ENCODE results near the gene DGCR6.
"Not testable (repeated sequence)": the region's sequence is repeated elsewhere in the genome, so short reads cannot be mapped to it uniquely, and the experiment has no call there.

Gene DGCR6

DNA sequence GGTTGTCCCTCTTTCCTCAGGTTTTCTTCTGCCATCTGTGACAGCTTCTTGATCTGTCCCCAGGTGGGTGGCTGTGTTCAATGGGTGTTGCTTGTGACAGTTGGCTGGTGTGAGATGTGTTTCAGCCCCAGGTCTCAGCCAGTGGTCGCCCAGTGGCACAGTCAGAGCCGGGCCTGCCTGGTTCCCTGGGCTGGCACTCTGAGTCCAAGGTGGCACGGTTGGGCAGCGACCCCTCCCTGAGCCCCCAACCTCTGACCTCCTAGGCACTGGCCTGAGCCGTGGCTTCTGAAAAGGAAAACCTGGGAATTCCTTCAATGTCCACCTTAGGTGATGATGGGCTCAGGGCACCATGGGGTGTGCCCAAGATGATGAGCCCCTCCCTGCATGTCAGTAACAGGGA is 44.0 kb downstream of the DGCR6 start:
- no peak for DNase-seq (ENCODE audit: low spot score)
- Mint-ChIP-seq H3K27ac (no peak overlapping the region), H3K4me1 (ENCODE audit: low read depth) (no peaks in the 10 kb centered on the region), H3K4me3 (no peak overlapping the region), H3K9me3 (no peaks in the 10 kb centered on the region), H3K36me3 (ENCODE audit: low read depth) (no peaks in the 10 kb centered on the region), H3K27me3 (ENCODE audit: low read depth) (peaks cover 16% of the 10 kb centered on the region)

DNA sequence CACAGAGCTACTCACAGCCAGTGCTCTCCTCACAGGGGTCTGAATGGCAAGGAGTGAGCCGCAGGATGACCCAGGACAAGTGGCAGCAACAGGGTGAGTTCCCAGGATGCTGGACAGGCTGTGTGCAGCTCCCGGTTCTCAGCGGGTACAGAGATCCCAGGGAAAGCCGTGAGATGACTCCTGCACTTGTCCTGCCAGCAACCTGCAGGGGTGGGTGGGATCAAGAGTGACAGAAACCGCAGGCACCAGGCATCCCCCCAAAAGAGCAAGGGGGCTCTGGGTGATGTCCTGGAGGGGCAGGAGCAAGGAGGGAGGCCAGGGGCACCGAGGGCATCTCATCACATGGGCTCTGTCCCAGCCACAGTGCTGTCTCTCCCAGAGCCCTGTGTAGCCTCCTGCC is 45.9 kb downstream of the DGCR6 start:
- Mint-ChIP-seq H3K4me3 (no peak overlapping the region), H3K4me1 (ENCODE audit: low read depth) (no peaks in the 10 kb centered on the region), H3K9me3 (no peaks in the 10 kb centered on the region), H3K27ac (no peak overlapping the region), H3K36me3 (ENCODE audit: low read depth) (no peaks in the 10 kb centered on the region), H3K27me3 (ENCODE audit: low read depth) (peaks cover 16% of the 10 kb centered on the region)
- DNase-seq (ENCODE audit: low spot score), result no peak

DNA sequence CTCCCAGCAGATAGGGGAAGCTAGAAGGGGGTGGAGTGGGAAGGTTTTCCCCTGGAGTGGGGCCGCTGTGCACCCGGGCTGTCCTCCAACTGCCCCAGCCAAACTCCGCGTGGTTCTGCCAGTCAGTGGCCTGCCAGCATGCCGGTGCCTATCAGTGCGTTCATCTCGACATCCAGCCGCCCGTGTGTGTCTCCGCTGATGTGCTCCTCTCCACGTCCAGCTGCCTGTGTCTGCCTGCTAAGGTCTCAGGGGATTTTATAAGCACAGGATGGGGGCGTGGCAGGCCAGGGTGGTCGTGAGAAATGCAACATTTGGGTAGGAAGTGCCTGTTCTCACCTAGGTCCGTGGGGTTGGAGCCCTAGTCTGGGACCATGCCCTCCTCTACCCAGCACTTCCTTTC is 47.0 kb downstream of the DGCR6 start:
- peaks cover 12% of the 10 kb centered on the region for H3K27me3 Mint-ChIP-seq (ENCODE audit: low read depth)
- H3K4me3 Mint-ChIP-seq; H3K9me3 Mint-ChIP-seq; H3K36me3 Mint-ChIP-seq (ENCODE audit: low read depth); DNase-seq (ENCODE audit: low spot score); H3K4me1 Mint-ChIP-seq (ENCODE audit: low read depth); H3K27ac Mint-ChIP-seq: not testable (repeated sequence)

DNA sequence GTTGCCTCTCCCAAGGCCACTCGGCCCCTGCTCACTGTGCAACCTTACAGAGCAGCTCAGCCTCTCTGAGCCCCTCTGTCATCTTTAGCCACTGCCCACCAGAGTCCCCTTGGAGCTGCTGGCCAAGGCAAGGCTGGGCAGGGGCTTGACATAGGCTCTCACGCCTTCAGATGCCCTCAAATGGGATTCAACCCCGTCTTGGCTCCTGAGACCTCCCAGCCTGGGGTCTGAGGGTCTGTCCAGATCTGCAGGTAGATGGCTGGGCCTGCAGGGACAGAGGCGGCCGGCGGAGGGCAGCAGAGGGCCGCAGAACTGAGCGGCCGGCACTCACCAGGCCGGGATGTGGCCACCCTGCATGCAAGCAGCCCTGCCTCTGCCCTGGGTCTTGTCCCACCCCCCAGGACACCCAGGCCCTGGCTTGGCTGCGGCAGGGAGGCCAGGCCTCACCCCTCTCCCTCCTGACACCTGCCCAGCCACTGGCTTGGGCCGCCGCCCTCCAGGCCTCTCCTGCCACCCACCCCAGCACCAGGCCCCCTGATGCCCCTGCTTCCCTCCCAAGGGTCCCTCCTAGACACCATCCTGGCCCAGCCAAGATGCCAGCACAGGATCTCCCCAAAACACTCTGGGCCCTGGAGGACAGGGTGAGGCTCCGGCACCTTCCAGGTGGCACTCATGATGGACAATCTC is 48.3 kb downstream of the DGCR6 start:
- H3K4me1 Mint-ChIP-seq (ENCODE audit: low read depth); H3K36me3 Mint-ChIP-seq (ENCODE audit: low read depth); H3K9me3 Mint-ChIP-seq; H3K27me3 Mint-ChIP-seq (ENCODE audit: low read depth); H3K4me3 Mint-ChIP-seq; H3K27ac Mint-ChIP-seq: not testable (repeated sequence)
- DNase-seq (ENCODE audit: low spot score), result peak; percentile 51

DNA sequence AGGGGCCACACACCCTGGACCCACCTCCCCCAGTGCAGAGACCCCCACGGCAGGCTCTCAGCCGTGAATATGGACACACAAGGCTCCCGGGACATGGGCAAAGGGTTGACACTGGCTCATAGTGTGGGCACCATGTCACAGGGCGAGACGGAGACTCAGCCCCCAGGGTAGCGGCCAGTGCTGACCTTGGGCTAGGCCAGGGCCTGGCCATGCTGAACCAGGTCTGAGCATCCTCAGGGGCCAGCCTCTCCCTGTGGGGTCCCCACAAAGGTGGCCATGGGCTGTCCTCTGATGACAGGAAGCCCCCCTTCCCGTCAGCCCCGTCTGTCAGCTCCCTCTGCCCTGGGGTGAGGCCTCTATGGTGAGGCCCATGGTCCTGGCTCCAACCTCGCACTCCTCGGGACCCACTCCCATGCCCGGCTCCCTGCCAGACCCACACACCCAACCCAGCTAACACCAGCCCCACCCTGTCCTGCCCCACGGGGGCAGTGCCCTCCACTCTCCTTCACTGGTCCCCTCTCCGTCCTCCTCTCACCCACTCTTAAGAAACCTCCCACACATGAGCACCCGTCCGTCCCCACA is 49.0 kb downstream of the DGCR6 start:
- Mint-ChIP-seq H3K4me1 (ENCODE audit: low read depth) (no peaks in the 10 kb centered on the region), H3K9me3 (no peaks in the 10 kb centered on the region), H3K27me3 (ENCODE audit: low read depth) (peaks cover under 1% of the 10 kb centered on the region), H3K4me3 (no peak overlapping the region), H3K27ac (no peak overlapping the region), H3K36me3 (ENCODE audit: low read depth) (no peaks in the 10 kb centered on the region)
- no peak for DNase-seq (ENCODE audit: low spot score)

DNA sequence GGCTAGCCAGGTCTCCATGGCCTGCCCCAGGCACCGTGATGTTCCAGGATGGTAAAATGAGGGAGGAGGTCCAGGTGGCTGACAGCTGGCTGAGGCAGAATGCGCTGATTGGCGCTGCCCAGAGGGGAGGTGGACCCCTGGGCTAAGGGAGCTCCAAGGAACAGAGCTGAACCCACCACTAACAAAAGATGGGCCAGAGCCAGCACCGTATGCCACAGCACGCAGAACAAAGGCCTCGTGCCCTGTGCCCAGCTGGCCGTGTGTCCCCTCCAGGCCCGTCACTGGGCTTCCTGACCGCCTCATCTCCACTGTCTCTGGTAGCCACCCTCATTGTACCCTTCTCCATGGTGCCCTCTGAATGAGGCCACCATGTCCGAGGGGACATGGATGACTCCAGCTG is 49.6 kb downstream of the DGCR6 start:
- Mint-ChIP-seq H3K4me1 (ENCODE audit: low read depth) (no peaks in the 10 kb centered on the region), H3K9me3 (no peaks in the 10 kb centered on the region), H3K27me3 (ENCODE audit: low read depth) (no peaks in the 10 kb centered on the region), H3K27ac (no peak overlapping the region), H3K36me3 (ENCODE audit: low read depth) (no peaks in the 10 kb centered on the region), H3K4me3 (no peak overlapping the region)
- DNase-seq (ENCODE audit: low spot score), result no peak

DNA sequence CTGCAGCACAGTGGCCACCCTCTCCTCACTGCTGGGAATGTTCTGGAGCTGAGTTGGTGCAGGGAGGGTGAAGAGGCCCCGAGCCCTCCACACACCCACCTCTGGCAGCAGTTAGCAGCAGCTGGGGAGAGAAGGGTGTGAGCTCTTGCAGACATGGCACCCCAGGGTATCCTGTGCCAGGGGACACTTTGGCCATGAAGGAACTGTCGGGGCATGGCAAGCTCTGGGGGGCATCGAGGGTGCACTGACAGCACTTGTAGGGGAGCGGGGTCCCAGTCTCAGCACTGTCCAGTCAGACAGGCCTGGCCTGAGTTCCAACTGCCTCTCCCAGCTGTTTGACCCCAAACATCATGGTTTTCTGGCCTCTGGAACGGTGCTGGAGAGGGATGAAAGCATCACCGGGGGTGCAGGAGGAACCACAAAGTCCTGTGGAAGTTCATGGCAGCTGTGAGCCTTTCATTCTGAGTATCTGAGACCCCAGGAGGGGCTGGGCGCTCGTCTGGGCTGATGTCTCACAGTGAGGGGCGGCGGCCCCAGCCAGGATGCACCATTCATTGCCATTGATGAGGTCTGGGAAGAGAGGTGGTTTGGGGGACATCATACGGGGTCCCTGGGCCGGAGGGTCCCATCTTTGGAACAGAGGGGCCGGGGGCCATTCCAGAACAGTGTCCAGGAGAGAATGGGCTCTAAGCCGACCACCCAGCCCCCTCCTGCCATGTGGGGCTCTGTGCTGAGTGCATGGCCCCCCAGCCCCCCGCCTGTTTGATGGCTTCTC is 50.2 kb downstream of the DGCR6 start:
- H3K4me1 Mint-ChIP-seq (ENCODE audit: low read depth); DNase-seq (ENCODE audit: low spot score); H3K27ac Mint-ChIP-seq; H3K36me3 Mint-ChIP-seq (ENCODE audit: low read depth); H3K27me3 Mint-ChIP-seq (ENCODE audit: low read depth); H3K4me3 Mint-ChIP-seq; H3K9me3 Mint-ChIP-seq: not testable (repeated sequence)

DNA sequence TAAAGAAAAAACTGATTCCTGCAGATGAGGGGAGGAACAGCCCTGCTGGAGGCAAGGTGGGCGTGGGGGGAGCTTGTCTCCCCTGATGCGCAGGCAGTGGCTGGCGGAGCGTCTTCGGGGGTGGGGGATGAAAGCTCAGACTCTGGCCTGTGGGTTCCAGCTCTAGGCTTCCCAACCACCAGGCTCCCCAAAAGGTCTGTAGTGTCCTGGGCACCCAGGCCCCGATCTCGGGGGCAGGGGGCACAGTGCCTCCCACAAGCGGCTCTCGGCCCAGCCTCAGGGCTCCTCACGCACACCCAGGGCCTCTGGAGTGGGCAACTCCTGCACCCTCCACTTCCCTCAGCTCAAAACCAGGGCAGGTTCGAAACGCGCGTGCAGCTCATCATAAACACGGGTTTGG is 50.8 kb downstream of the DGCR6 start:
- not testable (repeated sequence) for H3K27ac Mint-ChIP-seq; DNase-seq (ENCODE audit: low spot score); H3K4me1 Mint-ChIP-seq (ENCODE audit: low read depth); H3K4me3 Mint-ChIP-seq; H3K9me3 Mint-ChIP-seq; H3K27me3 Mint-ChIP-seq (ENCODE audit: low read depth); H3K36me3 Mint-ChIP-seq (ENCODE audit: low read depth)

DNA sequence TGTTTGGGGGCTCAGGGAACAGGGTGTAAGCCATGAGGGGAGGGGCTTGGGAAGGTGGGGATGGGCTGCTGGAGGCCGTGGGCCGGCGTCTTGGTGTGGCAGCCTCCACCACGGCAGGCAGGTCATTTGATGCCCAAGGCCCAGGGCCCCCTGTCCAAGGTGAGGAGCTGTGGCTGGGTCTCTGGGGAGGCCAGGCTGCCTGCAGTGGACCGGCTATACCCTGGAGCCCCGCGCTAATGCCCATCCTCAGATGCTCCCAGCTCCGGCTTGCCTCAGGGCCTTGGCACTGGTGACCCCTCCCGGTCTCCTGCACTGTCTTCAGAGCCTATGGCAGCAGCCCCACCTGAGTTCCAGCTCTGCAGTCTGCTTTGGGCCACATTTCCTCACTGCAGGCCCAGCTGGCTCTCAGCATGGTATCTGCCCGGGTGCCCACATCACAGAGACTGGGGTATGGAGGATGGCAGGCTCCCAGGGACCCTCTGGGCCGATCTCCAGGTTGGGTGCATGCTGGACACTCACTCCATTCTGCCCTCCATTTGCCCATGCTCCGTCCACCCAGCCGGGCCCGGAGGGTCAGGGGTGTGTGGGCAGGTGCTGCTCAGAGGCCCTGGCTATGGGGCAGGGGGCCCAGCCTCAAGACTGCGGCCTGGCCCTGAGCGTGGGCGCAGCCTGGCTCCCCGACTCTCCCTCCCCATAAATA is 51.7 kb downstream of the DGCR6 start:
- H3K9me3 Mint-ChIP-seq; H3K36me3 Mint-ChIP-seq (ENCODE audit: low read depth); H3K4me1 Mint-ChIP-seq (ENCODE audit: low read depth); DNase-seq (ENCODE audit: low spot score); H3K27me3 Mint-ChIP-seq (ENCODE audit: low read depth); H3K4me3 Mint-ChIP-seq; H3K27ac Mint-ChIP-seq: not testable (repeated sequence)

DNA sequence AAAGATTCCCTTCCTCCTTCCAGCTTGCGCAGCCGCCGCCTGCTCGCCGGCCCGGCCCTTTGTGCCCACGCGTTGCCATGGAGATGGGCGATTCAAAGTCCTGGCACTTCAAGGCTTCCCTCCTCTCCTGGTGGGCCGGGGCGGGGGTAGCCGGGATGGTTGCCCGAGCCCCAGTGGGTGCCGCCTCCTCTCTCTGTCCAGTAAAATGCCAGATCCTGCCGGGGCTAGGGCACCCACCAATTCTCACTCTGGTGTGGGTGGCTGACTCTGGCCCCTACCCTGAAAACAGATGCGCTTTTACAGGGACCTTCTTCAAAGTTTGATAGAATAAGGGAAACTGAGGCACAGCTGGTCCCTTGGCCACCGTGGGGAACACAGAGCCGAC is 52.2 kb downstream of the DGCR6 start:
- not testable (repeated sequence) for H3K27ac Mint-ChIP-seq; H3K4me3 Mint-ChIP-seq; H3K4me1 Mint-ChIP-seq (ENCODE audit: low read depth); H3K36me3 Mint-ChIP-seq (ENCODE audit: low read depth); H3K27me3 Mint-ChIP-seq (ENCODE audit: low read depth); H3K9me3 Mint-ChIP-seq; DNase-seq (ENCODE audit: low spot score)

DNA sequence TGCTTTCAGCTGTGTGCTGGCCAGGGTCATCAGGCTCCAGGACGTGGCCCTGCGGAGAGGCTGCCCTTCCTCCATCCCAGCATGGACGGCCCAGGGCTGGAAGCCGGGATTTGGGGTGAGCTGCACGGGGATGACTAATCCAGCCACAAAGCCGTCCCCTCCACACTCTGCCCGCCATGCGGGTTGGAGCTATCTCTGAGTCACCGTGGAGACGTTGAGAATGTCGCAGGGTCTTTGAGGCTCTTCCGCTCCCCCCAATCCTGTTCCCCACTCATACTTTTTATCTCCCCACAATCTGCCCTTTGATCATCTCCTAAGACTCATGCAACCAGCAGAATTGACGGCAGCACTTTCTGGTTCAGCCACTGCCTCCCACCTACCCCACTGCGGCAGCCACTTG is 52.6 kb downstream of the DGCR6 start:
- not testable (repeated sequence) for H3K4me3 Mint-ChIP-seq; H3K27ac Mint-ChIP-seq; H3K4me1 Mint-ChIP-seq (ENCODE audit: low read depth); H3K36me3 Mint-ChIP-seq (ENCODE audit: low read depth); H3K27me3 Mint-ChIP-seq (ENCODE audit: low read depth); H3K9me3 Mint-ChIP-seq
- peak; percentile 19 for DNase-seq (ENCODE audit: low spot score)

DNA sequence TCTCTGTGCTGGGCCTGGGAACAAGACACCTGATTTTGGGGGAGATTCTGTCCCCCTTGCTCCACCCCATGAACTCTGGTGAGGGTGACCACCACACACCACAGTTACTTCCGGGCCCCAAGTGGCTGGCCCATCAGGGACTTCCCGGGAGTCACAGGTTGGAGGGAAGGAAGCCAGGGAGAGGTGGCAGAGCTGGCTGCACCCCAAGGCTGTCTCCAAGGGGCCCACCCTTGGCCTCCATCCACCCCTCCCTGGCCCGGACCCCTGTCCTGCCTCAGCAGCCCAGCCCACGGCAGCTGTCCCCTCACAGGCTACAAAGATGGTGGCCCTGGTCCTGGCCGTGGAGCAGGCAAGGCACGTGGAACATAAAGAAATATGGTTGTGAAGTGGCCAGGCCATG is 53.1 kb downstream of the DGCR6 start:
- H3K4me3 Mint-ChIP-seq; H3K4me1 Mint-ChIP-seq (ENCODE audit: low read depth); H3K27me3 Mint-ChIP-seq (ENCODE audit: low read depth); H3K27ac Mint-ChIP-seq; H3K36me3 Mint-ChIP-seq (ENCODE audit: low read depth); H3K9me3 Mint-ChIP-seq; DNase-seq (ENCODE audit: low spot score): not testable (repeated sequence)

DNA sequence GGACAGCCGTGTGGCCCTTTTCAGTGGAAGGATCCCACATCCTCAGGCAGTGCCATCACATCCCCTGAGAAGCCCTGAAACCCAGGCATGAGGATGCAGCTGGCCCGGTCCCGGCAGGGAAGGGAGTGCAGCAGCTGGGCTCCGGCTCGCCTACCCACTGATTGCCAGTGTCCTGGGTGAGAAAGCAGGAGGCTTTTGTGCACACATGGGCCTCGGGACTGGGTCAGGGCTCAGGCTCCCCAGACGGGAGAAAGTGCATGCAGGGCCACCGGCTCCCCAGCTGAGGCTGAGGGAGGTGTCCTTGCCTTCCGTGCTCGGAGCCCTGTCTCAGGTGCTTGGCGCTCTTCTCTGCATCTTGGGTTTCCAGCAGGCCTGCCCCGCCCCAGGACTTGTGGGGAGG is 53.6 kb downstream of the DGCR6 start:
- H3K4me1 Mint-ChIP-seq (ENCODE audit: low read depth); H3K4me3 Mint-ChIP-seq; H3K27ac Mint-ChIP-seq; DNase-seq (ENCODE audit: low spot score); H3K36me3 Mint-ChIP-seq (ENCODE audit: low read depth); H3K27me3 Mint-ChIP-seq (ENCODE audit: low read depth); H3K9me3 Mint-ChIP-seq: not testable (repeated sequence)

DNA sequence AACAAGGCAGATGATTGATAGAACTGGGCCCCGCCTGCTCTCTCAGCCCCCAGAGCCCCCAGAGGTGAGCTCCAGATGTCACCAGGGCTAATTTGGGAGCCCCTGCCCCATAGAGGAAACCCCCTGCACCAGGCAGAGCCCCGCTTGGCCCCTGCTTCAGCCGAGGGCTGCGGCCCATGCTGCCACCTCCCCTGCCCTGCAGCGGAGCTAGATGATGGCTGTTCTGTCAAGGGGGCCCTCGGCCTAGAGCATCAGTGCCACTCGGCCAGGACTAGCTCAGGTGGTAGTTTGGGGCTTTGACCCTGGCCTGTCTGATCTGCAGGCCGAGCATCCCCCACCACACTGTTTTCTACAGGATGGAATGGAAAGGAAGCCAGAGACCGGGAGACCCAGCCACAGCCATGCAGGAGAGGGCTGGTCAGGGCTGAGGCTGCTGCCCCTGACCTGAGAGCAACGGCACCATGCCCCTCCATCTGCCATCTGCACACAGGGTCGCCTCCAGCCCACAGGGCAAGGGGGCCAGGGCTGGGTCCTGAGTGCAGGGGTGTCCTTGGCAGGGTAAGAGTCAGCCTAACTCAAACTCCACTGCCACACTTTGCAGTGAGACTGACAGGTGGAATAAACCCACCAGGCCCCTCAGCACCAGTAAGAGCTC is 54.2 kb downstream of the DGCR6 start:
- H3K4me3 Mint-ChIP-seq; H3K4me1 Mint-ChIP-seq (ENCODE audit: low read depth); H3K36me3 Mint-ChIP-seq (ENCODE audit: low read depth); H3K27ac Mint-ChIP-seq; H3K27me3 Mint-ChIP-seq (ENCODE audit: low read depth); DNase-seq (ENCODE audit: low spot score); H3K9me3 Mint-ChIP-seq: not testable (repeated sequence)

Measured in T-helper 2 cell treated with Interferon-gamma antibody and Interleukin-4, amounts not matched to agents 5 μg/mL and 100 μg/mL, for 36 hours (primary cell).